Stimulated activated CD8-positive, alpha-beta memory T cell treated with anti-CD3 and anti-CD28 coated beads, Interleukin-12 subunit alpha, Interleukin-12 subunit beta, amount 100 ng/mL, for 24 hours (primary cell): ENCODE data around the gene PARM1.

Source experiments
- DNase-seq: peaks from one replicate; pipeline ENCODE4 v3.0.0-alpha.2; 2020; ENCODE audit errors: extremely low read depth

PARM1 gene, protein sequence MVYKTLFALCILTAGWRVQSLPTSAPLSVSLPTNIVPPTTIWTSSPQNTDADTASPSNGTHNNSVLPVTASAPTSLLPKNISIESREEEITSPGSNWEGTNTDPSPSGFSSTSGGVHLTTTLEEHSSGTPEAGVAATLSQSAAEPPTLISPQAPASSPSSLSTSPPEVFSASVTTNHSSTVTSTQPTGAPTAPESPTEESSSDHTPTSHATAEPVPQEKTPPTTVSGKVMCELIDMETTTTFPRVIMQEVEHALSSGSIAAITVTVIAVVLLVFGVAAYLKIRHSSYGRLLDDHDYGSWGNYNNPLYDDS

DNA sequence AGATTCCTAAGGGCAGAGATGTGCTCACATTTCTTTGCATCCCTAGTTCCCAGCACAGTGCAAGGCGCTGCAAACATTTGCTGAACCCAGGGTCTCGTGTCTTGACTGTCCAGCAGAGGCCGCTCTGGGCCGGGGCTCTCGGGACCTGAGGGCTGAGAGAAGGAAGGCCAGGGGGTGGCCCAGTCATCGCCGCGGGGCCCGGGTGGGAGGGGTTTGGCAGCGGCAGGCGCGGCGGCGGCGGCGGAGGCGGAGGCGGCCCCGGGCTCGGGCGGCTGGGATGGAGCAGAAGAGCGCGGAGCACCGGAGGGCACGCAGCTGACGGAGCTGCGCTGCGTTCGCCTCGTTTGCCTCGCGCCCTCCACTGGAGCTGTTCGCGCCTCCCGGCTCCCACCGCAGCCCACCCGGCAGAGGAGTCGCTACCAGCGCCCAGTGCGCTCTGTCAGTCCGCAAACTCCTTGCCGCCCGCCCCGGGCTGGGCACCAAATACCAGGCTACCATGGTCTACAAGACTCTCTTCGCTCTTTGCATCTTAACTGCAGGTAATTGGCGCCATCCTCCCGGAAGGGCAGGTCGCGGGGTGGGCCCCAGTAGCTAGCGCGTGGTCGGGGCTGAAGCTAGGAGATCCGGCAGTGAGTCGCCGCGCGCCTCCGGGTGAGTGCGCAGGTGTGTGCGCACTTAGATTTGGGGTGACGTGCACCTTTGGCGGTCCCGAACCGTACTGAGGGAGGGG is at the start of gene PARM1:
PARM1 (plus strand) TSS at position 285 of the 730 bp plus-strand sequence; CDS start at position 497, 212 bp downstream.
- DNase-seq: no peak

DNA sequence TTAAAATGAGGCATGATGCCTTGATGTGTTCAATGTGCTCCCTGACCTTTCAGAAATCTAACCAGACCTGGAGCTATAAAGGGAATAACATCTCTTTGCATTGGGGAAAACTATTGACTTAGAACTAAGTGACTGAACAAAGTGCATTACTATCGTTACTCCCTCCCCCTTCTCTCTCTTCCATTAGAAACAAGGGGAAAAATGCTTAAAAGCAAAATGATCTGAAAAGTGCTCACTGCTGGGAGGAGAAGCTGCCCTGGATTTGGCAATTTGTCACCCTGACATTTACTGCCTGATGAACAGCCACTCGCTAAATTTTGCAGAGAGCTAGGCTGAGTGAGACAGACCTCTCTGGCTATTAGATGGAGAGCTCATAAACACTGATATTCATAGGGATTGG is 48.6 kb upstream of the PARM1 start:
- no peak for DNase-seq

GRCh38 chr4:74886484-74886883 is 46.4 kb upstream of the PARM1 start:
- DNase-seq: no peak

GRCh38 chr4:74890341-74890740 is 42.6 kb upstream of the PARM1 start:
- DNase-seq: no peak

DNA sequence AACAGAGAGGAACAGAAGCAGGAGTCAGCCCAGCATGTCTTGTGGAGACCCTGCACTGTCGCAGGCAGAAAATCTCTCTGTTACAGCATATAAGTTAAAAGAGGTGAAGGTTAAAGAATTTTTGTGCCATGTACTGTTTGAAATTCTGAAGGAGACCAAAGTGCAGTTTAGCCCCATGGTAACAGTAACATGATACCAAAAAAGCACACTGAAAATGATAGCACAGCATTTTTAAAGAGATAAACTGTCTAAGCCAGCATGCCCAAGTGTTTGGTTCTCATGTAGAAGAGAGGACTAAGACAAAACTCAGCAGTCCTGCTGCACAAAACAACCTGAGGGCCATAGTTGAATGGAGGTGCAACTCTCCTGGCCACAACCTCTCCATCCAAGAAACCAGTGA is 41.9 kb upstream of the PARM1 start:
- no peak for DNase-seq

DNA sequence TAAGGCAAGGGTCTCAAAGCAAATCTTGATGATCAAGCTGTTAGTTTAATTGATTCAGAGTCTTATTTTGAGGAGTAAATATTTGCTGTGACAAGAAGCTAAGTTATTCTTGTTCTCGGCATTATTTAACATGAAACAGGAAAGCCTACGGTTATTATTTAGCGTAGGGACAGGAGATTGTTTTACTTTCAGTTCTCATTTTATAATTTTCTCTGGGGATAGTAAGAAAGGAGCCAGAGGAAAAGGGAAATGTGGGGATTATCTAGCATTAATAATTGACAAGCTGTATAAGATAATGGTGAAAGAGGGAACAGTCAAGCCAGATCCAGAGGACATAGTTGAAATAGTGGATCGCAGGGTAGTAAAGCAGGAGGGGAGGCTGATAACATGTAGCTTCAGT is 39.7 kb upstream of the PARM1 start:
- DNase-seq: no peak

- DNase-seq: no peak
Measured at GRCh38 chr4:74896595-74896994, 36.3 kb upstream of the PARM1 start.

DNA sequence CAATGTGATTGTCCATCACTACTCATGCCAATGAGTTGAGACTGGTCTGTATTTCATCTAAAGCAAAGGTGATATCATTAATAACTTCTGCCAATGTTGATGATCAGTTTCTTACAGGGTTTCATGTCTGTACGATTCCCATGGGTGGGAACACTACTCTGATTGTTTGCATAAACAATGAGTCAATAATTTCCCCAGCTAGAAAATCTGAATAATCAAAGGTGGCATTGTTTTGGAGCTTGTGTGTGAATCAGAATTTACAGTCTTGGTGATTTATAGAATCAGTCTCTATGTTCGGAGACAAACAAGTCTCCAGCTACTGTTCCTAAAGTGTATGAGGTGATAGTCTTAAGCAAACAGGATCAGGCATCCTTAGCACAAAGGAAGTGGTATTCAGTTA is 35.5 kb upstream of the PARM1 start:
- no peak for DNase-seq

- no peak for DNase-seq
Measured at GRCh38 chr4:74900862-74901261, 32.1 kb upstream of the PARM1 start.

DNA sequence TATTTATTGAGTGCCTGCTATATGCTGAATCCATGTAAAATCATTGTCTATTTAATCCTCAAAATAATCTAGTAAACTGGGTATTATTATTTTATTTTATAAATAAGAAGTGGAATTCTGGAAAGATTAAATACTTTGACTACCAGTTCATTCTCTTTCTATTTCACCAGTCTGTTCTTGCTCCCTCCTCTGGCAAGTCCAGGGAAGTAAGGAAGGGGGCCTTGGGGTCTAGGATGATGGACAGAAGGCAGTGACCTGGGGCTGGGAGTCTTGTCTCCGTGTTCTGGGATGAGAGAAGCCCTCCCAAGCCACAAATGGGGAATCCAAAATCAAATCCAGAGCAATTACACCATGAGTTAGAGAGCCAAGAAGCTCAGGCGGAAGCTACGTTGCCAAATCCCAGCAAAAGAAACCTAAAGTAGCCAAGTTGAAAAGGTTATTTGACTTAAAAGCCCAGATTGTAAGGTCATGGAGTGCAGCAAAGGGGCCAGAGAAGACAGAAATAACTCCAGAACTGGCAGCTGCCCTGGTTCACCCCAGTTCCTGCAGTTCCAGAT is 28.3 kb upstream of the PARM1 start:
- no peak for DNase-seq

- no peak for DNase-seq
Measured at GRCh38 chr4:74906771-74907170, 26.1 kb upstream of the PARM1 start.

- no peak for DNase-seq
Measured at GRCh38 chr4:74919783-74920182, 13.1 kb upstream of the PARM1 start.

DNA sequence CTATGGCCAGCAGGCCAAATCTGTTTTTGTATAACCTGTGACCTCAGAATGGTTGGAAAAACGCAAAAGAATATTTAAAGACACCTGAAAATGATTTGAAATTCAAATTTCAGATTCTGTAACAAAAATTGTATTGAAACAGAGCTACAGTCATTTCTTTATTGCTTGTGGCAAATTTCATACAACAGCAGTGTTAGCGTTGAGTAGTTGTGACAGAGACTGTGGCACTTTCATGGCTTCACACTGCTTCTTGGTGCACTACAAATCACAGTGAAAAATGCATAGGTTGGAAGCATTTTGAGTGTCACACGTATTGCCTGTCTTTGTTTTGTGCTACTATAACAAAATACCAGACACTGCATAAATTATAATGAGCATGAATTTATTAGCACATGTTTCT is 12.2 kb upstream of the PARM1 start:
- DNase-seq: no peak

DNA sequence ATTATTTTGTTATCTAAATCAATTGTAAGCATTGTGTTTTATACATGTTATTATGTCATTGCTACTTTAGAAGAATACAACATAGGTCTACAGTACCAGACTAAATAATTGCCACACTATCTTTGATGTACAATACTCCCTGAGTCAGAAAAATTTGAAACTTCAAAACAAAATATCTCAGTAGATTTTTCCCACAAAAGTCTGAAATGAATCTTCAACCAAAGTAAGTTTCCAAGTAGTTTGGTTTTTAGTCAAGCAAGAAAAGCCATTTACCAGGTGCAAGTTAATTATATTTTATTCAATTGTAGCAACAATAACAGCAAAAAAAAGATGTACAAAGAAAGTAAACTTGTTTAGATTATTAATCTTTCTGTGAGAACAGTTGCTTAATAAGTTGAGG is 11.4 kb upstream of the PARM1 start:
- DNase-seq: no peak

GRCh38 chr4:74926007-74926406 is 6.9 kb upstream of the PARM1 start:
- no peak for DNase-seq

DNA sequence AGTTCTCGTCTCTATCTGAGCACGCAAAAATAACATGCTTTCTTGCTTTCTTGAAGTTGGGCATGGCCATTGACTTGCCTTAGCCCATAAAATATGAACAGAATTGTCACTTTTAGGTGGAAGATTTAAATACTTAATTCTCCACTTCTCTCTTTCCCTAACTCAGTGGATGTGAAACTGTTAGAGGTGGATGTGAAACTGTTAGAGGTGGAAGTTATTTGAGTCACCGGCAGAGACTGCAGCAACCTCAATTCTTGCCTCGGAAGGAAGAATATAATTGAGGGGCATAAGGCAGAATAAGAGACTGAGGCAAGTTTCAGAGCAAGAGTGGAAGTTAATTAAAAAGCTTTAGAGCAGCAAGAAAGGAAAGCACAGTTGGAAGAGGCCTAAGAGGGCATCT is 2.8 kb upstream of the PARM1 start:
- no peak for DNase-seq

DNA sequence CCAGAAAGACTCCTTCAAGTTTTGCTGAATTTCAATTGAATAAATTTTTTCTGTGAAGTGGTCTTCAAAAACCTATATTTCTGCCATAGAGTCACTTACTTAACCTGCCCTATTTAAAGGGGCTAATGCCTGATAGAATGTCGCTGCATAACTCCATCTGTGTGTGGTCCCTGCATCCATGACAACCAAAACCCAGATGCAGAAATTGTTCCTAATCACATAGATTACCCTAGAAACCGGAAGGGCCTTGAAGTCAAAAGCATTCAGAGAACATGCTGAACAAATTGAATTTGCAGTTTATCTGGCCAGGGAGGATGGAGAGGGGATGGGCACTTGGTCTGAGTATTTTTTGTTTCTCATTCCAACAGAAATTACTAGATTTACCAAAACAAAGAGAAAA is 1.5 kb upstream of the PARM1 start:
- DNase-seq: no peak

DNA sequence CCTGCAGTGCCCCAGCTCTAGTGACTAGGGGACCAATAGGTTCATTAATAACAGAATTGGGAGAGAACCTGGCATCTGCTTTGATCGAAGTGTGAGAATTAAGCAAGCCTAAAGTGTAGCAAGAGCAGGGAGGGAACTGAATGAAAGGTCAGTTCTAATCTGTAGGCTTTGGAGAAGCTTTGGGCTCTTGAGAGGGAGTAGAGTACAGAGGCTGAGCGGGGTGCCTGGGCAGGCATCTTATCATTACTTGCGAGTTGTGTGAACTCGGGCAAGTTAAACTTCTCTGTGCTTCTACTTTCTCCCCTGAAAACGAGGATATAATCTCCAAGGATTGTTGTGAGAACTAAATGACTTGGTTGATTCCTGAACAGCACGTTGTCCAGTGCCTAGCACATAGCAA is 906 bp upstream of the PARM1 start:
- no peak for DNase-seq

- DNase-seq: no peak
Measured at GRCh38 chr4:74933562-74934015, 673 bp downstream of the PARM1 start.

DNA sequence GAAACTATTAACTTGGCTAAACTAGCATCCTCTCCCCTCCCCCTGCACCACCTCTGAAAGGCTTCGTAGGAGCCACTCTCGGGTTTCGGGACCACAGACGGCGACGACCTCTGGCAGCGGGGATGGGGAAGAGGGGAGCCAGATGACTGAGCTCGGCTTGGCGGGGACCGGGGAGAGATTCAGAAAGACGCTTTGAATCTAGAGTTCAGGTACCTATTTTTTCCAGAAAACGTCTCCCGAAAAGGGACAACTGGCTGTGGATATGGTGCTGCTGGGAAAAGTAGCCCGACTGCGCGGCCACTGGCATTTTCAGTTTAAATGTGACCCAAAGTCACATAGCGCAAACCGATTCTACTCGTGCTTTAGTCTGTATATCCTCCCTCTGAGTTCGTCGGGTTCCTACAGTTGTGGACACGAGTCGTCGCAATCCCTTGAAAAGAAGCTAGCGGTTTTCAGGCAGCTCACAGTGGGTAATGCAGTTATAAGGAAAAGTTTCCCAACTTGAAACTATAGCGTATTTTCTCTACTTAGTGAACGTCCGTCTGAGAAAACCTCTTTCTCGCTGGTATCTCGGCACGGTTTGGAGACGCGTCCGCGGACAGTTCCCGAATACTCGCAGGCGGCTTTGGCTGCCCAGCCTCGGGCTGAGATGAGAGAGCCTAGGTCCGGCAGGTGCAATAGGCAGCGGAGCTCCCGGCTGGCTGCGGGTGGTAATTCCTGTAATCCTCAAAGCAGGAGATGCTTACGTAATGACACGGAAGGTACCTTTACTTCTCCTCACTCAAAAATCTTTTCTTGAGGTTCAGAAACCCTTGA is 1.3 kb downstream of the PARM1 start:
- DNase-seq: no peak

- DNase-seq: no peak
Measured at GRCh38 chr4:74934888-74935287, 2.0 kb downstream of the PARM1 start.

- no peak for DNase-seq
Measured at GRCh38 chr4:74941123-74941522, 8.2 kb downstream of the PARM1 start.
